Measurements from ENCODE around the gene PPFIBP1.

DNA sequence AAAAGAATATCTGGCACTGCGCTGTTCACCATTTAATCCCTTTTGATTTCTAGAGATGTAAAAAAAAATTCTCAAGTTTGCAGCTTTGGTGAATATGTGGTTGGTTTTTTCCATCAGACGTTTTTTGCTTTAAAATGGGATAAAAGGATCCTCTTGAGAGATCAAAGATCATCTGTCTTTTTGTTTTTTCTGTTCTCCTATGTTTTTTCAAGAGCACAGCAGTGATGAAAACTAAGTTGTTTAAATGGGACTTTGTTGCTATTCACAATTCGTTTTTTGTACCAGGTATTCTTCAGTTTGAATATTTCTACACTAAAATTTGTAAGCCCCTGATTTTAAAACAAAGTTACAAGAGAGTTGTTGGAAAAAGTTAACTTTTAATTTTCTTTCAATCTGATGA, 142.5 kb downstream of the PPFIBP1 start:
- TF ChIP-seq, protein P1, sequence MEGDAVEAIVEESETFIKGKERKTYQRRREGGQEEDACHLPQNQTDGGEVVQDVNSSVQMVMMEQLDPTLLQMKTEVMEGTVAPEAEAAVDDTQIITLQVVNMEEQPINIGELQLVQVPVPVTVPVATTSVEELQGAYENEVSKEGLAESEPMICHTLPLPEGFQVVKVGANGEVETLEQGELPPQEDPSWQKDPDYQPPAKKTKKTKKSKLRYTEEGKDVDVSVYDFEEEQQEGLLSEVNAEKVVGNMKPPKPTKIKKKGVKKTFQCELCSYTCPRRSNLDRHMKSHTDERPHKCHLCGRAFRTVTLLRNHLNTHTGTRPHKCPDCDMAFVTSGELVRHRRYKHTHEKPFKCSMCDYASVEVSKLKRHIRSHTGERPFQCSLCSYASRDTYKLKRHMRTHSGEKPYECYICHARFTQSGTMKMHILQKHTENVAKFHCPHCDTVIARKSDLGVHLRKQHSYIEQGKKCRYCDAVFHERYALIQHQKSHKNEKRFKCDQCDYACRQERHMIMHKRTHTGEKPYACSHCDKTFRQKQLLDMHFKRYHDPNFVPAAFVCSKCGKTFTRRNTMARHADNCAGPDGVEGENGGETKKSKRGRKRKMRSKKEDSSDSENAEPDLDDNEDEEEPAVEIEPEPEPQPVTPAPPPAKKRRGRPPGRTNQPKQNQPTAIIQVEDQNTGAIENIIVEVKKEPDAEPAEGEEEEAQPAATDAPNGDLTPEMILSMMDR (IDR thresholded peaks at IDR 0.05): no peak
- TF ChIP-seq POLR2A (IDR thresholded peaks at IDR 0.05): no peak

Data from lower leg skin (tissue), 3 donors.